Measurements from ENCODE around the gene NR6A1. TPM values are rescaled to one million over a fixed set of nuclear protein-coding genes. Genes with fewer than 3 reads are reported as not detected.
"Not testable (repeated sequence)": the region's sequence is repeated elsewhere in the genome, so short reads cannot be mapped to it uniquely, and the experiment has no call there.

The NR6A1 gene
- polyA plus RNA-seq, 1 experiment, result 0.10 TPM

DNA sequence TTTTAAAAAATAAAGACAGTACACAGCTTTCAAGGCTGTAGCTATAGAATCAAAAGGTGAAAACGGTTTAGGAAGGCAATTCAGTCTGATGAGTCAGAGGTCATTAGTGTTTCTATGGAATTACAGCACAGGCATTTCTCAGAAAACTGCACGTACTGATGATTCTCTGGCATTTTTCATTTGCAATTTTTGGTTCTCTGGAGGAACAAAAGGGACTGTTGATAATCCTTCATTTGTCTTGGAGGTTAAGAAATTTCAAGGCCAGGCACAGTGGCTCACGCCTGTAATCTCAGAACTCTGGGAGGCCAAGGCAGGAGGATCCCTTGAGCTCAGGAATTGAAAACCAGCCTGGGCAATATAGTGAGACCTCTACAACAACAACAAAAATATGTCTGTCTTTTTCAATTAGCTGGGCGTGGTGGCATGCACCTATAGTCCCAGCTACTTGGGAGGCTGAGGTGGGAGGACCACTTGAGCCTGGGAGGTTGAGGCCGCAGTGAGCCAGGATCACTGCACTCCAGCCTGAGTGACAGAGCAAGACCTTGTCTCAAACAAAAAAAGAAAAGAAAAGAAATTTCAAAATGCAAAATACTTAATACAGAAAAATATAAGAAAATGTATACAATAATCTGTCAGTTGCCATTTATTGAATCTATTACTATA, 27.3 kb downstream of the NR6A1 start:
- no peak for DNase-seq (ENCODE audit: low read depth, low spot score)
- no peaks in the 10 kb centered on the region for H3K9me3 ChIP-seq (ENCODE audit: control insufficient read depth, insufficient read depth, low read length)
- peak overlapping the region; percentile 12 for H3K27ac ChIP-seq (ENCODE audit: low read depth, low read length)
- ChIA-PET CTCF (interaction anchor here (0.8 to 2.0 kb wide), 10 partner anchors 10 to 194 kb away, joined by 3 to 12 read pairs (median 4); no protein-coding TSS in a partner anchor), POLR2A (interaction anchor here (0.8 kb wide), 1 partner anchor 146 kb away, joined by 6 read pairs; no protein-coding TSS in a partner anchor)
- no peaks in the 10 kb centered on the region for H3K27me3 ChIP-seq (ENCODE audit: control insufficient read depth, insufficient read depth, low read length)
- H3K4me3 ChIP-seq (ENCODE audit: low read depth, low read length), result no peak overlapping the region
- TF ChIP-seq, protein P1, sequence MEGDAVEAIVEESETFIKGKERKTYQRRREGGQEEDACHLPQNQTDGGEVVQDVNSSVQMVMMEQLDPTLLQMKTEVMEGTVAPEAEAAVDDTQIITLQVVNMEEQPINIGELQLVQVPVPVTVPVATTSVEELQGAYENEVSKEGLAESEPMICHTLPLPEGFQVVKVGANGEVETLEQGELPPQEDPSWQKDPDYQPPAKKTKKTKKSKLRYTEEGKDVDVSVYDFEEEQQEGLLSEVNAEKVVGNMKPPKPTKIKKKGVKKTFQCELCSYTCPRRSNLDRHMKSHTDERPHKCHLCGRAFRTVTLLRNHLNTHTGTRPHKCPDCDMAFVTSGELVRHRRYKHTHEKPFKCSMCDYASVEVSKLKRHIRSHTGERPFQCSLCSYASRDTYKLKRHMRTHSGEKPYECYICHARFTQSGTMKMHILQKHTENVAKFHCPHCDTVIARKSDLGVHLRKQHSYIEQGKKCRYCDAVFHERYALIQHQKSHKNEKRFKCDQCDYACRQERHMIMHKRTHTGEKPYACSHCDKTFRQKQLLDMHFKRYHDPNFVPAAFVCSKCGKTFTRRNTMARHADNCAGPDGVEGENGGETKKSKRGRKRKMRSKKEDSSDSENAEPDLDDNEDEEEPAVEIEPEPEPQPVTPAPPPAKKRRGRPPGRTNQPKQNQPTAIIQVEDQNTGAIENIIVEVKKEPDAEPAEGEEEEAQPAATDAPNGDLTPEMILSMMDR (IDR thresholded peaks at IDR 0.05; ENCODE audit: low read depth, low read length), result no peak

DNA sequence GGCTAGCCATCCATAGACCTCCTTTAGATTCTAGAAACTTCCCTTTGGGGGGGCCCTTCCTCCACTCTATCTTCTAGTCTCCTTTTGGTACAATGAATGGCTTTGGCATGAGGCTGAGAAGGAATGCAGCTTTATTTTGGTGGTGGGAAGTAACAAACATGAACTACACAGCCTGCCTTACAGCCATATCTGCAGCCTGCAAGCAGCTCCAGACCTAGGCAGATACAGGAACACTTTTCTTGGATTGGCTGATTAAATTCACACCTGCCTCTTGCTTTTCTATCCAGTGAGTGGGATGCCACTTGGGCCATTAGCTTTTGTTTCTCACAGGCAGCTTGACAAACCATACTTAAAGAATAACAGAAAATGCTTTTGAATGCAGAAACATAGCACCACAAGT, 28.2 kb downstream of the NR6A1 start:
- no peak overlapping the region for H3K4me3 ChIP-seq (ENCODE audit: low read depth, low read length)
- H3K27ac ChIP-seq (ENCODE audit: low read depth, low read length), result no peak overlapping the region
- POLR2A ChIA-PET, result interaction anchor here (0.8 kb wide), 1 partner anchor 145 kb away, joined by 6 read pairs; no protein-coding TSS in a partner anchor
- no peaks in the 10 kb centered on the region for H3K9me3 ChIP-seq (ENCODE audit: control insufficient read depth, insufficient read depth, low read length)
- no peak for DNase-seq (ENCODE audit: low read depth, low spot score)
- no peaks in the 10 kb centered on the region for H3K27me3 ChIP-seq (ENCODE audit: control insufficient read depth, insufficient read depth, low read length)
- CTCF ChIA-PET, result interaction anchor here (0.6 to 2.0 kb wide), 12 partner anchors 9 to 324 kb away, joined by 3 to 12 read pairs (median 4); no protein-coding TSS in a partner anchor
- TF ChIP-seq, protein P1 (IDR thresholded peaks at IDR 0.05; ENCODE audit: low read depth, low read length), result no peak

DNA sequence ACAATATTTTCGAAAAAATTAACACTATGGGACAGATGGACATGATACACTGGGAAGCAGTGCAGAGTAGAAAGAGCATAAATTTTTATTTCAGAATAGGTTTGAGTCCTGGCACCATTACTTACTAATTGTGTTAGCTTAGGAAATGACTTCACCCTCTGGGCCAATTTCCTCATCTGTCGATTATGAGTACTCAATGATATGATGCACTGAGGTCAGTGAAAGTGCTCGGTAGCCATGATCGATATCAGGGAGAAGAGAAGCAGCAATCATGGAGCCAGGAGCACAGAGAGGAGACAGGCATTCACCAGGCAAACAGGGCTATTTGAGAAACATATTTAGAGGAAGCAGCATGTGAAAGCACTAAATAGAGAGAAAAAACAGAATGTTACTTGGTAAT, 29.4 kb downstream of the NR6A1 start:
- POLR2A ChIA-PET, result no interaction called here
- no peaks in the 10 kb centered on the region for H3K9me3 ChIP-seq (ENCODE audit: control insufficient read depth, insufficient read depth, low read length)
- CTCF ChIA-PET, result no interaction called here

DNA sequence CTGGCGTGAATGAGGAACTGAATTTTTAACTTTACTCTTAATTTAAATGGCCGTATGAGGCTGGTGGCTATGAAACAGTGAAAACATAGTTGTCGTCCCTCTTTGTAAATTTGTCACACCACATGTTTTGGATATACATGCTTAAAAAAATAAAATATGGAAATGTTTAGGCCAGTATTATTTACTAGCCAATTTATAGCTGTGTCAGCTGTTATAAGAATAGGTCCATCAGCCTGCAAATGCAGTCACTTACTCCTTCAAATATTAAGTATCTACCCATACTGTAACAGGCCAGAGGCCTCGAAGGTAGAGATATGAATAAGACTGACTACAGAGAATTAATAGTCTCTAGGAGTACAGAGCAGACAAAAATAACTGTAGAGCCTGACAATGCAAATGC, 30.0 kb downstream of the NR6A1 start:
- CTCF ChIA-PET, result no interaction called here
- Histone ChIP-seq H3K9me3 (ENCODE audit: control insufficient read depth, insufficient read depth, low read length) (no peaks in the 10 kb centered on the region), H3K4me3 (ENCODE audit: low read depth, low read length) (no peak overlapping the region), H3K27me3 (ENCODE audit: control insufficient read depth, insufficient read depth, low read length) (no peaks in the 10 kb centered on the region), H3K27ac (ENCODE audit: low read depth, low read length) (no peak overlapping the region)
- DNase-seq (ENCODE audit: low read depth, low spot score), result no peak
- TF ChIP-seq, protein P1 (IDR thresholded peaks at IDR 0.05; ENCODE audit: low read depth, low read length), result no peak
- POLR2A ChIA-PET, result no interaction called here

More for the DNA sequence above, 29.4 kb downstream of the NR6A1 start:
- Histone ChIP-seq H3K4me3 (ENCODE audit: low read depth, low read length) (no peak overlapping the region), H3K27ac (ENCODE audit: low read depth, low read length) (no peak overlapping the region), H3K27me3 (ENCODE audit: control insufficient read depth, insufficient read depth, low read length) (no peaks in the 10 kb centered on the region)
- DNase-seq (ENCODE audit: low read depth, low spot score), result no peak
- TF ChIP-seq, protein P1 (IDR thresholded peaks at IDR 0.05; ENCODE audit: low read depth, low read length), result no peak

DNA sequence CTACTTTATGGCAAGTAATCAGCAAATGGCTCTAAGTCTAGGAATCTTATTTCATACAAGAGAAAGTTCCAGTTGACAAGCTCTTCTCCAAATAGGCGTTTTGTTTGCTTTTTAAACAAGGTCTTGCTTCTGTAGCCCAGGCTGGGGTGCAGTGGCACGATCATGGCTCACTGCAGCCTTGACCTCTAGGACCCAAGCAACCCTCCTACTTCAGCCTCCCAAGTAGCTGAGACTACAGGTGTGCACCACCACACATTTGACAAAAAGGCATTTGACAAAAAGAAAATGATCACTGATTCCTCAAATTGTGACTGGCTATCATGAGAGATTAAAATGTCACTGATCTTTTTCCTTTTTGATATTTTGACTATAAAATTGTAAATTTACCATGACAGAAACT, 31.8 kb downstream of the NR6A1 start:
- DNase-seq (ENCODE audit: low read depth, low spot score), result no peak
- CTCF ChIA-PET, result no interaction called here
- Histone ChIP-seq H3K27ac (ENCODE audit: low read depth, low read length) (no peak overlapping the region), H3K27me3 (ENCODE audit: control insufficient read depth, insufficient read depth, low read length) (no peaks in the 10 kb centered on the region), H3K9me3 (ENCODE audit: control insufficient read depth, insufficient read depth, low read length) (no peaks in the 10 kb centered on the region), H3K4me3 (ENCODE audit: low read depth, low read length) (no peak overlapping the region)
- POLR2A ChIA-PET, result no interaction called here
- TF ChIP-seq, protein P1 (IDR thresholded peaks at IDR 0.05; ENCODE audit: low read depth, low read length), result no peak

DNA sequence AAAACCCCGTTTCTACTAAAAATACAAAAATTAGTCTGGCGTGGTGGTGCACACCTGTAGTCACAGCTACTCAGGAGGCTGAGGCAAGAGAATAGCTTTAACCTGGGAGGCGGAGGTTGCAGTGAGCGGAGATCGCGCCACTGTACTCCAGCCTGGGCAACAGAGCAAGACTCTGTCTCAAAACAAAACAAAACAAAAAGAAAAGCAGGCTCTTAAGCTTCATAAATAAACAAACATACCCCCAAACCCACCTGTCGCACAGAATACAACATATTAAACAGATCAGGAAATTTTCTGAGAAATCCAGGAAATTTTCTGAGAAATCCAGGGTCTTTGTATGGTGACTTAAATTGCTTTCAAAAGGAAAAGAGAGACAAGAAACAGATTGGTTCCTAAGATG, 33.0 kb downstream of the NR6A1 start:
- H3K4me3 ChIP-seq (ENCODE audit: low read depth, low read length); POLR2A ChIA-PET; DNase-seq (ENCODE audit: low read depth, low spot score); H3K9me3 ChIP-seq (ENCODE audit: control insufficient read depth, insufficient read depth, low read length); H3K27ac ChIP-seq (ENCODE audit: low read depth, low read length); H3K27me3 ChIP-seq (ENCODE audit: control insufficient read depth, insufficient read depth, low read length): not testable (repeated sequence)
- CTCF ChIA-PET, result interaction anchor here (5.5 kb wide), 1 partner anchor 26 kb away, joined by 19 read pairs; no protein-coding TSS in a partner anchor
